HepG2 (cell line): ENCODE results near the gene COQ8A.

Source experiments
- CTCF ChIP-seq: sonication (generic); formaldehyde crosslinking; IDR thresholded peaks from 2 replicates; pipeline ENCODE4 v1.5.0; 2020; ENCODE audit warnings: mild to moderate bottlenecking, missing genetic modification reagents, moderate library complexity
- FOXM1 ChIP-seq: sonication (generic); formaldehyde crosslinking; IDR thresholded peaks from 2 replicates; pipeline ENCODE4 v1.5.0; 2020; ENCODE audit warnings: missing genetic modification reagents
- ZNF121 ChIP-seq: sonication (generic); formaldehyde crosslinking; IDR thresholded peaks from 2 replicates; pipeline ENCODE4 v1.5.0; 2020; ENCODE audit warnings: mild to moderate bottlenecking, missing genetic modification reagents

GRCh38 chr1:227010645-227011044, 70.6 kb downstream of the COQ8A start:
- TF ChIP-seq FOXM1 (CRISPR knock-in tag) (no peak), CTCF (CRISPR knock-in tag) (no peak), ZNF121 (CRISPR knock-in tag) (no peak)
